Activated CD4-positive, alpha-beta memory T cell treated with anti-CD3 and anti-CD28 coated beads for 36 hours (primary cell): ENCODE data around the gene MYOCOS. TPM values are rescaled to one million over a fixed set of nuclear protein-coding genes. Genes with fewer than 3 reads are reported as not detected.
A peak's percentile ranks its signal among the peaks of the same experiment; 100 is the strongest.

Experiments
- CTCF ChIA-PET: fragments of 350-600 bp; sonication (Branson Sonifier 250); formaldehyde crosslinking; loops from one replicate; lab custom pipeline; 2021; ENCODE audit warnings: antibody characterized with exemption, inconsistent platforms; lab: Charles Lee
- POLR2A ChIA-PET: fragments of 350-600 bp; sonication (Branson Sonifier 250); formaldehyde crosslinking; loops from one replicate; lab custom pipeline; 2021; ENCODE audit warnings: antibody characterized with exemption; lab: Charles Lee
- DNase-seq: peaks from one replicate; pipeline ENCODE4 v3.0.0-alpha.2; 2020
- H3K27ac Mint-ChIP-seq: one replicate; pipeline ENCODE4 v1.8.0; 2021; ENCODE audit warnings: mixed read lengths
- H3K27me3 Mint-ChIP-seq: one replicate; pipeline ENCODE4 v1.8.0; 2021; ENCODE audit warnings: mixed read lengths
- H3K36me3 Mint-ChIP-seq: one replicate; pipeline ENCODE4 v1.8.0; 2021; ENCODE audit warnings: mixed read lengths
- H3K4me1 Mint-ChIP-seq: one replicate; pipeline ENCODE4 v1.8.0; 2021; ENCODE audit warnings: low read depth, mixed read lengths
- H3K4me3 Mint-ChIP-seq: one replicate; pipeline ENCODE4 v1.8.0; 2021; ENCODE audit warnings: mild to moderate bottlenecking, mixed read lengths
- H3K9me3 Mint-ChIP-seq: one replicate; pipeline ENCODE4 v1.8.0; 2021; ENCODE audit warnings: mixed read lengths
- intact Hi-C: fragments of 100-400 bp; cut with micrococcal nuclease; formaldehyde crosslinking; loops from one replicate; pipeline ENCODE4 v1.15.1; 2023
- total RNA-seq, 2 experiments: library from RNA; stranded (reverse); gene quantifications; one replicate each; pipeline ENCODE4 v1.2.3, GENCODE V29; 2021

MYOCOS gene
- total RNA-seq, 2 experiments from 2014 or later, result not detected

DNA sequence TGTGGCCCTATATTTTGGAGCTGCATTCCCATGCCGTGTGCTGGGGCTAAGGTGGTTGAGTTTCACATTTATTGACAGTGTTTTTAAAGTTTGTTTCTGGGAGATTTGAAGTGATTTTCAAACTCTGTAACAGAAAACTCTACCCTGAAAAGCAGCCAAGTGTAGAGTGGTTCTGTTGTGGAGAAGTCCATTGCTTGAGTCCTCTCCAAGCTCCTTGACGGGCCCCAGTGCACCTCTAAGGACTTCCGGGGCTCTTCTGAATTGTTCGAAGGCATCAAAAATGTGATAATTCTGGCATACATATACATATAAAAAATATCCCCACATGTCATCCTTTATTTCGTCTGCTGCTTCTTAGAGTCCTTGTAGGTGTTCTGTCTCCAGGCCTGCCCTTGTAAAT is 5.0 kb downstream of the MYOCOS start:
- Mint-ChIP-seq H3K27ac (no peak overlapping the region), H3K27me3 (peaks cover 14% of the 10 kb centered on the region), H3K4me1 (no peaks in the 10 kb centered on the region), H3K4me3 (no peak overlapping the region), H3K9me3 (no peaks in the 10 kb centered on the region), H3K36me3 (no peaks in the 10 kb centered on the region)
- POLR2A ChIA-PET, result no interaction called here
- intact Hi-C loops, result no loop called here
- CTCF ChIA-PET, result no interaction called here
- DNase-seq, result no peak

DNA sequence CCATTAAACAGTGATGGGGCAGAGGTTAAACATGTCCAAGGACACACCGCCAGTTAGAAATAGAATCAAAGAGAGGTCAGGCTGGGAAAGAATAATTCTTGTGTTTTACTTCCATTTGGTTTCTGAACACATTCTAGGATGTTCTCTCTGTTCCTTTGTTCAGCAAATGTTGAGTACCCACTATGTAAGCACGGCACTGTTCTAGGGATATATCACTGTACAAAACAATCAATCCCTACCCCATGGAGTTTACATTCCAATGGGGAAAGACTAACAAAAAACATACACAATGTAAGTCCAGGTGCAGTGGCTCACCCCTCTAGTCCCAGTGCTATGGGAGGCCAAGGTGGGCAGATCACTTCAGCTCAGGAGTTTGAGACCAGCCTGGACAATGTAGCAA is 6.2 kb downstream of the MYOCOS start:
- H3K36me3 Mint-ChIP-seq, result no peaks in the 10 kb centered on the region
- CTCF ChIA-PET, result no interaction called here
- H3K4me1 Mint-ChIP-seq, result no peaks in the 10 kb centered on the region
- H3K9me3 Mint-ChIP-seq, result no peaks in the 10 kb centered on the region
- intact Hi-C loops, result no loop called here
- no peak for DNase-seq
- peaks cover 18% of the 10 kb centered on the region for H3K27me3 Mint-ChIP-seq
- H3K27ac Mint-ChIP-seq, result no peak overlapping the region
- POLR2A ChIA-PET, result interaction anchor here (0.5 kb wide), 1 partner anchor 22 kb away, joined by 3 read pairs; no protein-coding TSS in a partner anchor
- H3K4me3 Mint-ChIP-seq, result no peak overlapping the region

DNA sequence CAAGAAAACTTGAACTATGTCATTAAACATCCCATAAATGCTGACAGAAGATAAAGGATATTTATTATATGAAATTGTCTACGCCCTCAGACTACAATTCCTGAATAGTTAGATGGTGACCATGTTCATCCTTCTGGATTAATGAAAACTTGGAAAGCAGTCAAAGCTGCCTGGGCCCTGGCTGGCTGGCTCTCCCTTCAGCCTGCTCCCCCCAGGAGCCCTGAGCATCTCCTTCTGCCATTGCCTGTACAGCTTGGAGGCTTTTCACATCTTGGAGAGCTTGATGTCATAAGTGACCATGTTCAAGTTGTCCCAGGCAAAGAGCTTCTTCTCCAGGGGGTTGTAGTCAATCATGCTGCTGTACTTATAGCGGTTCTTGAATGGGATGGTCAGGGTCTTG is 13.6 kb downstream of the MYOCOS start:
- Mint-ChIP-seq H3K4me1 (no peaks in the 10 kb centered on the region), H3K27ac (no peak overlapping the region), H3K36me3 (no peaks in the 10 kb centered on the region), H3K9me3 (no peaks in the 10 kb centered on the region), H3K4me3 (no peak overlapping the region), H3K27me3 (peaks cover 6% of the 10 kb centered on the region)
- ChIA-PET POLR2A (no interaction called here), CTCF (interaction anchor here (3.7 kb wide), 1 partner anchor 9 kb away, joined by 17 read pairs; no protein-coding TSS in a partner anchor)
- intact Hi-C loops, result no loop called here
- no peak for DNase-seq

DNA sequence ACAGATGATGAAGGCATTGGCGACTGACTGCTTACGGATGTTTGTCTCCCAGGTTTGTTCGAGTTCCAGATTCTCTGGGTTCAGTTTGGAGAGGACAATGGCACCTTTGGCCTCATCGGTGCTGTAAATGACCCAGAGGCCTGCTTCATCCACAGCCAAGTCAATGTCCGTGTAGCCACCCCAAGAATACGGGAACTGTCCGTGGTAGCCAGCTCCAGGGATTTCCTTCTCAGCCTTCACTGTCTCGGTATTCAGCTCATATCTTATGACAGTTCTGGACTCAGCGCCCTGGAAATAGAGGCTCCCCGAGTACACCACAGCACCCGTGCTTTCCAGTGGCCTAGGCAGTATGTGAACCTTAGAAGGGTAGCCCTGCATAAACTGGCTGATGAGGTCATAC is 14.1 kb downstream of the MYOCOS start:
- Mint-ChIP-seq H3K36me3 (no peaks in the 10 kb centered on the region), H3K27ac (no peak overlapping the region), H3K4me3 (no peak overlapping the region), H3K4me1 (no peaks in the 10 kb centered on the region), H3K9me3 (no peaks in the 10 kb centered on the region), H3K27me3 (peaks cover 6% of the 10 kb centered on the region)
- POLR2A ChIA-PET, result no interaction called here
- intact Hi-C loops, result no loop called here
- CTCF ChIA-PET, result interaction anchor here (3.7 kb wide), 1 partner anchor 9 kb away, joined by 17 read pairs; no protein-coding TSS in a partner anchor
- no peak for DNase-seq

DNA sequence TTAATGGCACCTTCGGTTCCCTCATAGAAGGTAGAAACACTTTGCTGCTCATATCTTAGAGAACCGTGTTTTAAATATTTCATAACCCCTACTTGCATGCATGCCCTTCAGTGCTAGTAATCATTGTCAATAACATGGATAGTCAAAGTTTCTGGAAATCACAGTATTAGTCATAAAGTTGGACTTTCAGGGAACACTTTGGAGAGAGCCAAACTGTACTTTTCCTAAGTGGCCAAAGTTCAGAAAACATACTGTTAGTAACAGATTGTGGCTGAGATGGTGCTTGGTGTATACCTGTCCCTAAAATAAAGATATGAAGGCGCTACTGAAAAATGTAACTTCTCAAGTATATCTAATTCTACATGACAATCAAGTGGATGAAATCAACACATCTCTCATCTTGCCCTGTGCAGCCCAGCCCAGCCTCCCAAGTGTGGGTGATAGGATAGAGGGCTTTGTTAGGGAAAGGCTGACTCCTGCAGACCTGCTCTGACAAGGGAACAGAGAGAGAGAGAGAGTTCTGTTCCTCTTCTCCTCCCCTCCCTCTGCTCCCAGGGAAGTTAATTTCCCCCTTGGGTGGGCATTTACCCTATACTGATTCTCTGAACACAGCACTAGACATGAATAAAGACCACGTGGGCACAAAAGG is 16.0 kb downstream of the MYOCOS start:
- H3K27me3 Mint-ChIP-seq, result peaks cover 2% of the 10 kb centered on the region
- H3K4me3 Mint-ChIP-seq, result no peak overlapping the region
- H3K4me1 Mint-ChIP-seq, result no peaks in the 10 kb centered on the region
- no peaks in the 10 kb centered on the region for H3K9me3 Mint-ChIP-seq
- DNase-seq, result no peak
- intact Hi-C loops, result no loop called here
- H3K36me3 Mint-ChIP-seq, result no peaks in the 10 kb centered on the region
- H3K27ac Mint-ChIP-seq, result no peak overlapping the region
- ChIA-PET POLR2A (interaction anchor here (0.6 kb wide), 1 partner anchor 124 kb away, joined by 3 read pairs; no protein-coding TSS in a partner anchor), CTCF (no interaction called here)

DNA sequence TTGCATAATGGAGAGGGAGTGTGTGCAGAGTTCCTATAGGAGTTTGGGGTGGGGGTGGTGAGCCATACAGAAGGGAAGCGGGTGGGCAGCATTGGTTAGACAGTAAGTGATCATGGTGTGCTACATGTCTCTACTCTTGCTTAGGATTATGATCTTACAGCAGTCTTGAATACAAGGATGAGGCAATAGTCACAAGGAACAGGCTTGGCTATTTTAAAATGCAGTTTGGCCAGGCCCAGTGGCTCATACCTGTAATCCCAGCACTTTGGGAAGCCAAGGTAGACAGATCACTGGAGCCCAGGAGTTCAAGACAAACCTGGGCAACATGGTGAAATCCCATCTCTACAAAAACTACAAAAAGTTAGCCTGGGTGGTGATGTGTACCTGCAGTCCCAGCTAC is 18.2 kb downstream of the MYOCOS start:
- ChIA-PET POLR2A (no interaction called here), CTCF (no interaction called here)
- intact Hi-C loops, result no loop called here
- DNase-seq, result no peak
- Mint-ChIP-seq H3K4me1 (peaks cover 4% of the 10 kb centered on the region), H3K36me3 (no peaks in the 10 kb centered on the region), H3K9me3 (no peaks in the 10 kb centered on the region), H3K27me3 (no peaks in the 10 kb centered on the region), H3K4me3 (no peak overlapping the region), H3K27ac (no peak overlapping the region)

DNA sequence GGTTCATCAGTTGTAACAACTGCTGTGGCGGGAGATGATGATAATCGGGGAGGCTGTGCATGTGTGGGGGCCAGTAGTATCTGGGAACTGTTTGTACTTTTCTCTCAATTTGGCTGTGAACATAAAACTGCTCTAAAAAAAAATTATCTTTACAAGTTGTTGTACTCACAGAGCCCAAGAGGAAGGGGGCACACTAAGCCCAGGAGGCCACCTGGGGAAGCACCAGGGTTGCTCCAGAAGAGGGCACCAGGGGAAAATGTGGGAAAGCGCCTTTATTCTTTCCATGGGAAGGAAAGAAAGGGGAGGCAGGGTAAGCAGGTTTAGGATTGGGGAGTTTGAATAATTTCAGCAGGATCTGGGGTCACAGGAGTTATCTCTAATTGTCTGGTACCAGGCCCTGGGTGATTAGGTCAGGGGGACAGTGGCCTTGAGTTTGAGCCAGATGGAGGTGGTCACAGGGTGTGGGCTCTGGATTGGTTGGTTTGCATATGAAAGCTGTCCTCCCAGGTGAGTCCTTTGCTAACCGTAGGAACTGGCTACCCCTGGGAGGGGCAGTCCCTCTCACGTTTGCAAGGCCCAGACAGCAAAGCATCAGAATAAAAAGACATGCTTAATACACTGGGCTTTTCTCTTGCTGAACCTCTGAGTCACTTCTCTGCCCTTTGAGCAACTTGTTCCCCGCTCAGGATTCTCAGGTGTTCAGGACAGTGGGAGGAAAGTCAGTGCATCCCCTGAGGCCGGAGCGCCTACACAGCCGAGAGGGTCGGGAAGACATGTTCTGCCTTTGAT is 19.2 kb downstream of the MYOCOS start:
- POLR2A ChIA-PET, result no interaction called here
- Mint-ChIP-seq H3K36me3 (no peaks in the 10 kb centered on the region), H3K27me3 (no peaks in the 10 kb centered on the region), H3K4me3 (no peak overlapping the region), H3K27ac (no peak overlapping the region), H3K9me3 (no peaks in the 10 kb centered on the region), H3K4me1 (peaks cover 4% of the 10 kb centered on the region)
- intact Hi-C loops, result no loop called here
- DNase-seq, result no peak
- CTCF ChIA-PET, result no interaction called here

DNA sequence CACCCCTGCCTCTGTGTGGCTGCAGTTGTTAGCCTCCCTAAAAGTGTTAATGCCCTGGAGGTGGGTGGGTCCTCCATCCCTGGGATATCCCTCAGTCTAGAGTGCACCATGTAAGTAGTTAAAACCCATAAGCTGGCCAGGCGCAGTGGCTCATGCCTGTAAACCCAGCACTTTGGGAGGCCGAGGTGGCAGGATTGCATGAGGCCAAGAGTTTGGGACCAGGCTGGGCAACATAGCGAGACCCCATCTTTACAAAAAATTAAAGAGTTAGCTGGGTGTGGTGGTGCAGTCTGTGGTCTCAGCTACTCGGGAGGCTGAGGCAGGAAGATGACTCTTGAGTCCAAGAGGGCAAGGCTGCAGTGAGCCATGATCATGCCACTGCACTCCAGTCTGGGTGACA is 20.2 kb downstream of the MYOCOS start:
- ChIA-PET CTCF (no interaction called here), POLR2A (no interaction called here)
- no peak overlapping the region for H3K27ac Mint-ChIP-seq

DNA sequence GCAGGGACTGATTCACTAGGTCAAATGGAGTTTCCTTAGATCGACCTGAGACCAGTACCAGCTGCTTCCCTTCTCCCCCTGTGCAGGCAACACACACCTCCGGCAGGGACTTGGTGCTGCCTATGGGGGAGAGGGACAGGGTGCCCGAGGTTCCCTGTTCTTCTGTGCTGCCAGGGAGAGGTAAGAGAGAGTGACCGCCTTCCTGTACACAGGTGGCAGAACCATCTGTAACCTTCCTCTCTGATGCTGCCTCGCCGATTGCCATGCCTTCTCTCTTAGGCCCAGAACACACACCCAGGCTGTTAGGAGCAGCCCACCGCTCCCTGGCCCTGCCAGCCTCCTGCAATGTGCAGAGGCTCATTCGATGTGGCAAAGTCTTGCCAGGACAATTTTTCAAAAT is 21.1 kb downstream of the MYOCOS start:
- ChIA-PET CTCF (interaction anchor here (1.9 kb wide), 1 partner anchor 70 kb away, joined by 11 read pairs; no protein-coding TSS in a partner anchor), POLR2A (no interaction called here)
- no peak overlapping the region for H3K27ac Mint-ChIP-seq
- no peaks in the 10 kb centered on the region for H3K9me3 Mint-ChIP-seq
- H3K27me3 Mint-ChIP-seq, result no peaks in the 10 kb centered on the region
- no peak overlapping the region for H3K4me3 Mint-ChIP-seq
- DNase-seq, result no peak
- intact Hi-C loops, result no loop called here
- peaks cover 4% of the 10 kb centered on the region for H3K4me1 Mint-ChIP-seq
- no peaks in the 10 kb centered on the region for H3K36me3 Mint-ChIP-seq

More for the DNA sequence above, 20.2 kb downstream of the MYOCOS start:
- intact Hi-C loops, result no loop called here
- Mint-ChIP-seq H3K4me3 (no peak overlapping the region), H3K36me3 (no peaks in the 10 kb centered on the region), H3K9me3 (no peaks in the 10 kb centered on the region), H3K4me1 (peaks cover 4% of the 10 kb centered on the region), H3K27me3 (no peaks in the 10 kb centered on the region)
- DNase-seq, result no peak

DNA sequence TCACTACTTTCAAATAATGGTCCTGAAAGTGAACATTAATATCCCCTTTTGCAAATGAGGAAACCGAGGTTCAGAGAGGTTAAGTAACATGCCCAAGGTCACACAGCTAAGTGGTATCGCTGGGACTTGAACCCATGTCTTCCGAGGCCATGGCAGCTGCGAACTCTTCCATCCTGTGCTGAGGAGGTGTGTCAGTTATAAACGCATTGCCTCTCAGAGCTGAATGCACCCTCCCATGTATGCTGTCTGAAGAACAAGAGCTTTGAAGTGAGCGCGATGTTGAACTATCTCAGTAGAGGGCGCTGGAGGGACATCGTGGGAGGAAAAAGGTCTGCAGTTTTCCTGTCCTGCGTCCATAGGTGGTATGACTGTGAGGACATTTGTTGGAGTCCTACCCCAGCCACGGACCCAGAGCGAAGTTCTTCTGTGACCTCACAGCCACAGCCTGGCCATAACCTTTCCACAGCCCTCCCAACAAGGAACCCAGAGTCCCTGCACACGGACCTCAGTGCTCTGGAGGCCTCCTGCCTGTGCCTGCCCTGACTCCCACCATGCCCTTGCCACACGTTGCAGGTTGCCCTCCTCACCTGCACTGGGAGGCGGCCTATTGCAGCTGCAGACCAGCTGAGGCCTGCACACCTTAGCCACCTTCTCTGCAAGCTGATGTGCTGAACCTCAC is 22.9 kb downstream of the MYOCOS start:
- DNase-seq, result peak; percentile 82
- no peak overlapping the region for H3K4me3 Mint-ChIP-seq
- H3K27ac Mint-ChIP-seq, result no peak overlapping the region
- ChIA-PET POLR2A (interaction anchor here (0.7 kb wide), 1 partner anchor 207 kb away, joined by 7 read pairs; no protein-coding TSS in a partner anchor), CTCF (interaction anchor here (0.5 to 3.2 kb wide), 40 partner anchors 10 to 857 kb away, joined by 3 to 59 read pairs (median 4); partner anchors contain the start of genes DNM3, FMO4, METTL13 and PRRC2C)
- no peaks in the 10 kb centered on the region for H3K27me3 Mint-ChIP-seq
- H3K4me1 Mint-ChIP-seq, result peaks cover 4% of the 10 kb centered on the region
- no peaks in the 10 kb centered on the region for H3K36me3 Mint-ChIP-seq
- intact Hi-C loops, result loop anchor here (1.0 to 5.0 kb wide), 3 partner anchors 160 to 782 kb away; partner anchors contain the start of gene PRRC2C
- H3K9me3 Mint-ChIP-seq, result no peaks in the 10 kb centered on the region

DNA sequence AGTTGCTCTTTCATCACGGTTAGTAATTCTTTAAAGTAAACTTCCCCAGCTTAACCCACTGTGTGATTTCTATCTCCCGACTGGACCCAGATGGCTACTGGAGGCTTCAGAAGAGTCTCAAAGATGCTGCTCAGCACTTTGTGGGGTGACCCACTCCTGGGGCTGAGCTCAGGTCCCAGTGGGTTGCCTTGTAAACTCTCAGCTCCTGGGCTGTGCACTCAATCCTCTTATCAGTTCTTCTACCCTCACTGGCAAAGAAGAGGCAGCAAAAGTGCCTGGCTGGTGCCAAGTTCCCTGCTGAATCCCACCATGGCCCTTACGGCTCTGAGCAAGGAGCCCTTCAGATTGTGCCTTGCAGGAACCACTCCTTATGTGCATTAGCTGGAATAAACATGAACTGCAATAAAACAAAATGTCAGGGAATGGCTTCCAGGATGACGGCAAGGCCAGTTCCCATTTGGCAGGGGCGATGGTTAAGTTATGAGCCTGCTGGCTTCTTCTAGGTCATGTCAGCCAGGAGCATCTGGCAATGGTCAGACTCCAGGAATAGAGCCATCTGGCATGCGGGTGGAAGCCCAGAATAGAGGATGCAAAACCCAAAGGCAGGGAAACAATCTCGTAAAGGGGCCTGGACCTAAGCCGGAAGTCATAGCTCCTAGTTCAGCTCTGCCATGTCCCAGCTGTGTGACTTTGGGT is 23.7 kb downstream of the MYOCOS start:
- H3K4me1 Mint-ChIP-seq, result peaks cover 4% of the 10 kb centered on the region
- no peak overlapping the region for H3K4me3 Mint-ChIP-seq
- intact Hi-C loops, result loop anchor here (1.0 to 5.0 kb wide), 3 partner anchors 160 to 782 kb away; partner anchors contain the start of gene PRRC2C
- DNase-seq, result no peak
- no peaks in the 10 kb centered on the region for H3K36me3 Mint-ChIP-seq
- POLR2A ChIA-PET, result no interaction called here
- H3K27me3 Mint-ChIP-seq, result no peaks in the 10 kb centered on the region
- no peaks in the 10 kb centered on the region for H3K9me3 Mint-ChIP-seq
- CTCF ChIA-PET, result interaction anchor here (0.5 to 3.2 kb wide), 22 partner anchors 10 to 1153 kb away, joined by 3 to 59 read pairs (median 4); partner anchors contain the start of genes DNM3, FMO4 and PRRC2C
- H3K27ac Mint-ChIP-seq, result no peak overlapping the region
